MM.1S (cell line): ENCODE results near the gene RNF38.

Experiments used
- EZH2 ChIP-seq: fragments of 300-600 bp; sonication (generic); optimal IDR thresholded peaks from 2 replicates; pipeline ENCODE3; 2017; ENCODE audit warnings: low read depth, mild to moderate bottlenecking, antibody characterized with exemption, low read length, mixed read lengths
- TF ChIP-seq, protein P1 (sequence below): fragments of 300-600 bp; sonication (generic); IDR thresholded peaks from 2 replicates; pipeline ENCODE4 v1.5.1; 2016; ENCODE audit warnings: antibody characterized with exemption, low read length, mixed read lengths

DNA sequence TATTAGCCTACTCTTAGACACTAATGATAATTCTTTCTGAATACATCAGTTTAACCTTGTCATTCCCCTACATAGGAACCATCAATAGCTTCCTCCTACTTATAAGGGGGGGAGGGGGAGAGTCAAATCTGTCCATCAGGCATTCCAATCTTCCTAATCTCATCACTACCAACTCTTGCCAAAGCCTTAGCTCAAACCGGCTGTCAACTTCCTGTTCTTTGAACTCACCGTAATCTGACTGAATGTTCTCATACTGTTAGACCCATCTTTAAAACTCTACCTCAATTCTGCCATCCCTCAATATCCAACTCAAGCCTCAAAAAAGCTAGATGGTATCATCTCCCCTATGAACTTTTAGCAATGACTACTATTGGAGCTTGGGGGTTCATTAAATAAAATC lies 41.9 kb upstream of the RNF38 start:
- TF ChIP-seq, protein P1, sequence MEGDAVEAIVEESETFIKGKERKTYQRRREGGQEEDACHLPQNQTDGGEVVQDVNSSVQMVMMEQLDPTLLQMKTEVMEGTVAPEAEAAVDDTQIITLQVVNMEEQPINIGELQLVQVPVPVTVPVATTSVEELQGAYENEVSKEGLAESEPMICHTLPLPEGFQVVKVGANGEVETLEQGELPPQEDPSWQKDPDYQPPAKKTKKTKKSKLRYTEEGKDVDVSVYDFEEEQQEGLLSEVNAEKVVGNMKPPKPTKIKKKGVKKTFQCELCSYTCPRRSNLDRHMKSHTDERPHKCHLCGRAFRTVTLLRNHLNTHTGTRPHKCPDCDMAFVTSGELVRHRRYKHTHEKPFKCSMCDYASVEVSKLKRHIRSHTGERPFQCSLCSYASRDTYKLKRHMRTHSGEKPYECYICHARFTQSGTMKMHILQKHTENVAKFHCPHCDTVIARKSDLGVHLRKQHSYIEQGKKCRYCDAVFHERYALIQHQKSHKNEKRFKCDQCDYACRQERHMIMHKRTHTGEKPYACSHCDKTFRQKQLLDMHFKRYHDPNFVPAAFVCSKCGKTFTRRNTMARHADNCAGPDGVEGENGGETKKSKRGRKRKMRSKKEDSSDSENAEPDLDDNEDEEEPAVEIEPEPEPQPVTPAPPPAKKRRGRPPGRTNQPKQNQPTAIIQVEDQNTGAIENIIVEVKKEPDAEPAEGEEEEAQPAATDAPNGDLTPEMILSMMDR = no peak
- no peak for TF ChIP-seq EZH2
